ENCODE data around the gene USP28. TPM values are rescaled to one million over a fixed set of nuclear protein-coding genes. Genes with fewer than 3 reads are reported as not detected.
A peak's percentile ranks its signal among the peaks of the same experiment; 100 is the strongest.

USP28 gene
- total and polyA plus RNA-seq, 2 of the 8 experiments (the other 6 are each of a cell fraction or from before 2014, with no cell fraction given) = 82.6 to 119 TPM

DNA sequence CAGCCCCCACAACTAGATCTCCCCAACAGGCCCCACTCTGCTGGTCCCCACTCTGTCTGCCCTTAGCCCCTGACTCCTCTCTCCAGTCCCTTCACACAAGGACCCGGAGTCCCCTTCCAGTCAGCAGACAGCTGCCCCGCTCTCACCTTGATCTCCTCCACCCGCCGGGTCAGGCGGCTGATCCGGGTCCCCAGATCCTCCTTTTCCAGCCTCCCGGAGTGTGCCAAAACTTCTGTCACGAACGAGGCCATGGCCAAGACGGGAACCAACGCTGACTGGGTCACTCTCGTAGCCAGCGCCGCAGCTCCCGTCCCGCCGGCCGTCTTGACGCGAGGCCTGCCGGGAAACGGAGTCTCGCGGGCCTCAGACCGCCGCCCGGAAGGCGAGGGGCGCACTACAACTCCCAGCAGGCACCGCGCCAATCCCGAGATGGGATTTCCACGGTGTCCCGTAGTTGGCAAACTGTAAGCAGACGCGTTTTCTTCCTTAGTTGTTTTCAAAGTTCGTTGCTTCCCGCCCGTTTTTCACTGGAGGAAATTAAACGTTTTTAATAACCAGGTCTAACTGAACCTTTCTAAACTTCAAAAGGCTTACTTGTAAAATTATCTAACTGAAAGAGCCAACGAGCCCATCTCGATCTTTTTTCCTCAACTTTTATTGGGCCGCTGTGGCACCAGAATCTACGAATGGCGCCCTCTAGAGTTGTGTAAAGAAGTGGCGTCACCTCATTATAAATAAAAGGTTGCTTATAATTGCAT, 101.8 kb downstream of the USP28 start, which contains the start of gene ZW10 (continued):
- TF ChIP-seq RXRA (IDR thresholded peaks at IDR 0.05; ENCODE audit: insufficient read depth, low read depth, low read length) (no peak), CEBPB (IDR thresholded peaks at IDR 0.05; ENCODE audit: low read depth, low read length) (no peak), CREB1 (IDR thresholded peaks at IDR 0.05) (peak; percentile 63)

Data from H1 (cell line).